HG03575 (cell line): ENCODE measurements around the gene TBATA.

Experiments used
- ATAC-seq: cut with Tn5 transposase; IDR thresholded peaks from one replicate; pipeline ENCODE4 v1.9.1; 2021; ENCODE audit not compliant: unreplicated experiment, insufficient number of reproducible peaks, low FRiP score; ENCODE audit errors: extremely low read depth

TBATA gene

GRCh38 chr10:70750156-70750703 is 34.9 kb downstream of the TBATA start:
- no peak for ATAC-seq

- no peak for ATAC-seq
Observed at GRCh38 chr10:70749756-70750155, 35.4 kb downstream of the TBATA start.

GRCh38 chr10:70748801-70749573 is 36.2 kb downstream of the TBATA start:
- ATAC-seq: no peak

- ATAC-seq: no peak
Observed at GRCh38 chr10:70748305-70748704, 36.9 kb downstream of the TBATA start.

- ATAC-seq: no peak
Observed at GRCh38 chr10:70747192-70747965, 37.8 kb downstream of the TBATA start.

GRCh38 chr10:70745555-70745954 is 39.6 kb downstream of the TBATA start:
- no peak for ATAC-seq

- ATAC-seq: no peak
Observed at GRCh38 chr10:70744617-70745143, 40.5 kb downstream of the TBATA start.

- no peak for ATAC-seq
Observed at GRCh38 chr10:70743879-70744278, 41.3 kb downstream of the TBATA start.

GRCh38 chr10:70743430-70743788 is 41.8 kb downstream of the TBATA start:
- no peak for ATAC-seq

GRCh38 chr10:70742537-70743429 is 42.4 kb downstream of the TBATA start:
- no peak for ATAC-seq

- ATAC-seq: no peak
Observed at GRCh38 chr10:70740406-70741288, 44.5 kb downstream of the TBATA start.

GRCh38 chr10:70738761-70739121 is 46.4 kb downstream of the TBATA start:
- no peak for ATAC-seq

- ATAC-seq: no peak
Observed at GRCh38 chr10:70738006-70738760, 47.0 kb downstream of the TBATA start.

- no peak for ATAC-seq
Observed at GRCh38 chr10:70737250-70737649, 47.9 kb downstream of the TBATA start.

GRCh38 chr10:70736525-70736924 is 48.7 kb downstream of the TBATA start:
- ATAC-seq: no peak

- no peak for ATAC-seq
Observed at GRCh38 chr10:70735161-70735560, 50.0 kb downstream of the TBATA start.

GRCh38 chr10:70733051-70733450 is 52.1 kb downstream of the TBATA start:
- ATAC-seq: no peak
